ENCODE measurements around the gene NUP42.
"Not testable (repeated sequence)": the region's sequence is repeated elsewhere in the genome, so short reads cannot be mapped to it uniquely, and the experiment has no call there.

NUP42 gene

DNA sequence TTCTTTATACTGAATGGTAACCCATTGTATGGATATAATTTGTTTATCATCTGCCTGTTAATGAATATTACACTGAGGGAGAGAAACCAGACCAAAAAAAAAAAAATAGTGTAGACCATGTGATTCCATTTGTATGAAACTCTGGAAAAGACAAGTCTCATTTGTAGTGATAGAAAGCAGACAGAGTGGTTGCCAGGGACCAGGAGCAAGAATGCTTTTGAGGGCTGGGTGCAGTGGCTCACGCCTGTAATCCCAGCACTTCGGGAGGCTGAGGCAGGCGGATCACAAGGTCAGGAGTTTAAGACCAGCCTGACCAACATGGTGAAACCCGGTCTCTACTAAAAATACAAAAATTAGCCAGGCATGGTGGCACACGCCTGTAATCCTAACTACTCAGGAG is 15.9 kb downstream of the NUP42 start:
- not testable (repeated sequence) for DNase-seq; H3K9me3 ChIP-seq (ENCODE audit: control insufficient read depth, low read length); H3K4me1 ChIP-seq (ENCODE audit: control insufficient read depth, insufficient read depth, low read length, poor library complexity, severe bottlenecking); H3K4me3 ChIP-seq (ENCODE audit: insufficient read depth, low read depth, low read length, poor library complexity, severe bottlenecking); H3K27me3 ChIP-seq (replicated peaks; ENCODE audit: control insufficient read depth, insufficient read depth, low read length, poor library complexity, severe bottlenecking); H3K27ac ChIP-seq (ENCODE audit: insufficient read depth, low read length, poor library complexity, severe bottlenecking)
- peaks cover 21% of the 10 kb centered on the region for H3K36me3 ChIP-seq (ENCODE audit: control insufficient read depth, insufficient read depth, low read length)

GRCh38 chr7:23200331-23200730 is 18.5 kb downstream of the NUP42 start:
- no peaks in the 10 kb centered on the region for H3K4me1 ChIP-seq (ENCODE audit: control insufficient read depth, insufficient read depth, low read length, poor library complexity, severe bottlenecking)
- H3K27ac ChIP-seq (ENCODE audit: insufficient read depth, low read length, poor library complexity, severe bottlenecking): no peak overlapping the region
- no peak overlapping the region for H3K4me3 ChIP-seq (ENCODE audit: insufficient read depth, low read depth, low read length, poor library complexity, severe bottlenecking)
- H3K27me3 ChIP-seq (replicated peaks; ENCODE audit: control insufficient read depth, insufficient read depth, low read length, poor library complexity, severe bottlenecking): no peaks in the 10 kb centered on the region
- H3K9me3 ChIP-seq (ENCODE audit: control insufficient read depth, low read length): no peaks in the 10 kb centered on the region
- H3K36me3 ChIP-seq (ENCODE audit: control insufficient read depth, insufficient read depth, low read length): peaks cover 17% of the 10 kb centered on the region
- DNase-seq: no peak

DNA sequence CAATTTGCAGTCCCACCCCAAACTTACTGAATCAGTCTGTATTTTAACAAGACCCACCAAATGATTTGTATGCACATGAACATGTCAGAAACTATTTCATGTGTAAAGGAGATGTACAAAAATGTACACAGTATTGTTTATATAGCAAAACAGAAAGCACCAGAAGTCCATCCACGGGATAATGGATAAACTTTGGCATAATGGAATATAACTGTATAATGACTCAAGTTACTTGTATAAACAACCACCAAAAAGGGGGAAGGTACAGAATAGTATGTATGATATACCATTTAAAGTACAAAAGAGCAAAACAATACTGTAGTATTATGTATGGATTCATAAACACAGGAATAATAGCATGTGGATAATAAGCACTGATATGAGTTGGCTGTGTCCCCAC is 22.4 kb downstream of the NUP42 start:
- Histone ChIP-seq H3K4me3 (ENCODE audit: insufficient read depth, low read depth, low read length, poor library complexity, severe bottlenecking) (no peak overlapping the region), H3K36me3 (ENCODE audit: control insufficient read depth, insufficient read depth, low read length) (peaks cover 12% of the 10 kb centered on the region), H3K4me1 (ENCODE audit: control insufficient read depth, insufficient read depth, low read length, poor library complexity, severe bottlenecking) (no peaks in the 10 kb centered on the region), H3K9me3 (ENCODE audit: control insufficient read depth, low read length) (no peaks in the 10 kb centered on the region), H3K27ac (ENCODE audit: insufficient read depth, low read length, poor library complexity, severe bottlenecking) (no peak overlapping the region), H3K27me3 (replicated peaks; ENCODE audit: control insufficient read depth, insufficient read depth, low read length, poor library complexity, severe bottlenecking) (no peaks in the 10 kb centered on the region)
- no peak for DNase-seq

GRCh38 chr7:23205577-23205908 is 23.7 kb downstream of the NUP42 start:
- DNase-seq: no peak
- Histone ChIP-seq H3K36me3 (ENCODE audit: control insufficient read depth, insufficient read depth, low read length) (peaks cover under 1% of the 10 kb centered on the region), H3K9me3 (ENCODE audit: control insufficient read depth, low read length) (no peaks in the 10 kb centered on the region), H3K27me3 (replicated peaks; ENCODE audit: control insufficient read depth, insufficient read depth, low read length, poor library complexity, severe bottlenecking) (no peaks in the 10 kb centered on the region), H3K4me1 (ENCODE audit: control insufficient read depth, insufficient read depth, low read length, poor library complexity, severe bottlenecking) (no peaks in the 10 kb centered on the region), H3K4me3 (ENCODE audit: insufficient read depth, low read depth, low read length, poor library complexity, severe bottlenecking) (no peak overlapping the region), H3K27ac (ENCODE audit: insufficient read depth, low read length, poor library complexity, severe bottlenecking) (no peak overlapping the region)

DNA sequence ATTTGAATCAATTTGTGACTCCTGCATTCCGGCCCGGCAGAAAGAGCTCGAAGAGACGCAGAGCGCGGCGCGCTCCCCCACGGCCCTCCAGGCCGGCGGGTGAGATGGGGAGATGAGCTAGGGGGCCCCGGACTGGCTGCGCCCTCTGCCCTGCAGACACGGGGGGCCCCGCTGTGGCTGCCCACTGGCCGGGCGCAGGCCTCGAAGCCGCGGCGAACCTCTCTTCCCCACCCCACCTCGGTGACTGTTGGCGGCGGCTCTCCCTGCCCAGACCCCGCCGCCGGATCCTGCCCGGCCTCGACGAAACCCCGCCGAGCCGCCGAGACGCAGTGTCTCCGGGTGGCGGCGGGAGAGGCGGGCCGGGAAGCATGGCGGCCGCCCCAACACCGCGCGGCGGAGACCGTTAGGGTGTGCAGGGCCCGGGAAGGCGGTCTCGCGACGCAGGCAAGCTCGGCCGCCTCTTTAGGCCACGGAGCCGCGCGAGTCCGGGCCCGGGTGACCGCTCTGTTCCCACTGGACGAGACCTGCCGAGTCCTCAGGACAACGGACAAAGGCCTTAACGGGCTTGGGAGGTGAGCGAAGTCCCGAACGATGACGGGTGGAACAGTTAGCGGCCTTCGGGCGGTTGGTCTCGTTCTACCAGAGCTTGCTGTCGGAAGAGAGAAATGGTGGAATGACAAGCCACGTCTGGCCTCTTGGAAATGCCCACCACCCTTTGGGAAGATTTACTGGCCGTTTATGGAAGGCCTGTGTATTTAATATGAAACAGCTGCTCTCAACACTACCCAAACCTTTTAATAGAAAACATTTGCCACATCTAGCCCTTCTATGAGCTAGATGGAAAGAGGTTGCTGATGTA is 24.3 kb downstream of the NUP42 start:
- H3K4me3 ChIP-seq (ENCODE audit: insufficient read depth, low read depth, low read length, poor library complexity, severe bottlenecking): no peak overlapping the region
- no peak overlapping the region for H3K27ac ChIP-seq (ENCODE audit: insufficient read depth, low read length, poor library complexity, severe bottlenecking)
- no peaks in the 10 kb centered on the region for H3K4me1 ChIP-seq (ENCODE audit: control insufficient read depth, insufficient read depth, low read length, poor library complexity, severe bottlenecking)
- H3K27me3 ChIP-seq (replicated peaks; ENCODE audit: control insufficient read depth, insufficient read depth, low read length, poor library complexity, severe bottlenecking): no peaks in the 10 kb centered on the region
- no peaks in the 10 kb centered on the region for H3K9me3 ChIP-seq (ENCODE audit: control insufficient read depth, low read length)
- H3K36me3 ChIP-seq (ENCODE audit: control insufficient read depth, insufficient read depth, low read length): no peaks in the 10 kb centered on the region
- no peak for DNase-seq

GRCh38 chr7:23207021-23207420 is 25.2 kb downstream of the NUP42 start:
- H3K36me3 ChIP-seq (ENCODE audit: control insufficient read depth, insufficient read depth, low read length): no peaks in the 10 kb centered on the region
- H3K4me3 ChIP-seq (ENCODE audit: insufficient read depth, low read depth, low read length, poor library complexity, severe bottlenecking): no peak overlapping the region
- H3K27ac ChIP-seq (ENCODE audit: insufficient read depth, low read length, poor library complexity, severe bottlenecking): no peak overlapping the region
- no peaks in the 10 kb centered on the region for H3K9me3 ChIP-seq (ENCODE audit: control insufficient read depth, low read length)
- no peaks in the 10 kb centered on the region for H3K27me3 ChIP-seq (replicated peaks; ENCODE audit: control insufficient read depth, insufficient read depth, low read length, poor library complexity, severe bottlenecking)
- DNase-seq: no peak
- no peaks in the 10 kb centered on the region for H3K4me1 ChIP-seq (ENCODE audit: control insufficient read depth, insufficient read depth, low read length, poor library complexity, severe bottlenecking)

- Histone ChIP-seq H3K4me1 (ENCODE audit: control insufficient read depth, insufficient read depth, low read length, poor library complexity, severe bottlenecking) (no peaks in the 10 kb centered on the region), H3K4me3 (ENCODE audit: insufficient read depth, low read depth, low read length, poor library complexity, severe bottlenecking) (no peak overlapping the region), H3K27me3 (replicated peaks; ENCODE audit: control insufficient read depth, insufficient read depth, low read length, poor library complexity, severe bottlenecking) (no peaks in the 10 kb centered on the region), H3K36me3 (ENCODE audit: control insufficient read depth, insufficient read depth, low read length) (no peaks in the 10 kb centered on the region), H3K27ac (ENCODE audit: insufficient read depth, low read length, poor library complexity, severe bottlenecking) (no peak overlapping the region), H3K9me3 (ENCODE audit: control insufficient read depth, low read length) (no peaks in the 10 kb centered on the region)
- DNase-seq: no peak
Measured at GRCh38 chr7:23207884-23208283, 26.0 kb downstream of the NUP42 start.

DNA sequence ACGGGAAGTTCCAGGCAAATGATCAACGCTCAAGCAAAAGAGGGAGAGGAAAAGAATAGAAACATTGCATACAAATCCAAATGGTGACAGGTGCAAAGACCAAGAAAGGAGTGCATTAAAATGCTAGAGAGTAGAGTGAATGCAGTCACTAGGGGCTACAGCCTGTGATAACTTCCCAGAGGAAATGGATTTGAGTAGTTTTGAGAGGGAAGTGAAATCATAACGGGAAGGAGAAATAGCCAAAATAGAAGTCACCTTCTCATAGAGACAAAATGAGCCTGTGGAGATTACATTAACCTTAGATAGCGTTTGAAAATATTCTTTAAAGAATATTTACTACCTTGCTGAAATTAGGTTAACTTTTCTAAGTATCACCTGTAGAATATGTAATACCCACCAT is 26.5 kb downstream of the NUP42 start:
- no peaks in the 10 kb centered on the region for H3K27me3 ChIP-seq (replicated peaks; ENCODE audit: control insufficient read depth, insufficient read depth, low read length, poor library complexity, severe bottlenecking)
- H3K27ac ChIP-seq (ENCODE audit: insufficient read depth, low read length, poor library complexity, severe bottlenecking): no peak overlapping the region
- H3K9me3 ChIP-seq (ENCODE audit: control insufficient read depth, low read length): no peaks in the 10 kb centered on the region
- no peaks in the 10 kb centered on the region for H3K4me1 ChIP-seq (ENCODE audit: control insufficient read depth, insufficient read depth, low read length, poor library complexity, severe bottlenecking)
- H3K4me3 ChIP-seq (ENCODE audit: insufficient read depth, low read depth, low read length, poor library complexity, severe bottlenecking): no peak overlapping the region
- DNase-seq: no peak
- no peaks in the 10 kb centered on the region for H3K36me3 ChIP-seq (ENCODE audit: control insufficient read depth, insufficient read depth, low read length)

GRCh38 chr7:23210506-23210905 is 28.7 kb downstream of the NUP42 start:
- Histone ChIP-seq H3K9me3 (ENCODE audit: control insufficient read depth, low read length) (no peaks in the 10 kb centered on the region), H3K36me3 (ENCODE audit: control insufficient read depth, insufficient read depth, low read length) (no peaks in the 10 kb centered on the region), H3K27me3 (replicated peaks; ENCODE audit: control insufficient read depth, insufficient read depth, low read length, poor library complexity, severe bottlenecking) (no peaks in the 10 kb centered on the region), H3K27ac (ENCODE audit: insufficient read depth, low read length, poor library complexity, severe bottlenecking) (no peak overlapping the region), H3K4me3 (ENCODE audit: insufficient read depth, low read depth, low read length, poor library complexity, severe bottlenecking) (no peak overlapping the region), H3K4me1 (ENCODE audit: control insufficient read depth, insufficient read depth, low read length, poor library complexity, severe bottlenecking) (no peaks in the 10 kb centered on the region)
- no peak for DNase-seq

- Histone ChIP-seq H3K27ac (ENCODE audit: insufficient read depth, low read length, poor library complexity, severe bottlenecking) (no peak overlapping the region), H3K36me3 (ENCODE audit: control insufficient read depth, insufficient read depth, low read length) (no peaks in the 10 kb centered on the region), H3K4me3 (ENCODE audit: insufficient read depth, low read depth, low read length, poor library complexity, severe bottlenecking) (no peak overlapping the region), H3K9me3 (ENCODE audit: control insufficient read depth, low read length) (no peaks in the 10 kb centered on the region), H3K27me3 (replicated peaks; ENCODE audit: control insufficient read depth, insufficient read depth, low read length, poor library complexity, severe bottlenecking) (no peaks in the 10 kb centered on the region), H3K4me1 (ENCODE audit: control insufficient read depth, insufficient read depth, low read length, poor library complexity, severe bottlenecking) (no peaks in the 10 kb centered on the region)
- DNase-seq: no peak
Measured at GRCh38 chr7:23211589-23211988, 29.7 kb downstream of the NUP42 start.
